ENCODE data around the gene RNF19B. TPM values are rescaled to one million over a fixed set of nuclear protein-coding genes. Genes with fewer than 3 reads are reported as not detected.
A peak's percentile ranks its signal among the peaks of the same experiment; 100 is the strongest.

RNF19B gene
- total RNA-seq, 2 donors from 2014 or later: 40.3 to 101 TPM

DNA sequence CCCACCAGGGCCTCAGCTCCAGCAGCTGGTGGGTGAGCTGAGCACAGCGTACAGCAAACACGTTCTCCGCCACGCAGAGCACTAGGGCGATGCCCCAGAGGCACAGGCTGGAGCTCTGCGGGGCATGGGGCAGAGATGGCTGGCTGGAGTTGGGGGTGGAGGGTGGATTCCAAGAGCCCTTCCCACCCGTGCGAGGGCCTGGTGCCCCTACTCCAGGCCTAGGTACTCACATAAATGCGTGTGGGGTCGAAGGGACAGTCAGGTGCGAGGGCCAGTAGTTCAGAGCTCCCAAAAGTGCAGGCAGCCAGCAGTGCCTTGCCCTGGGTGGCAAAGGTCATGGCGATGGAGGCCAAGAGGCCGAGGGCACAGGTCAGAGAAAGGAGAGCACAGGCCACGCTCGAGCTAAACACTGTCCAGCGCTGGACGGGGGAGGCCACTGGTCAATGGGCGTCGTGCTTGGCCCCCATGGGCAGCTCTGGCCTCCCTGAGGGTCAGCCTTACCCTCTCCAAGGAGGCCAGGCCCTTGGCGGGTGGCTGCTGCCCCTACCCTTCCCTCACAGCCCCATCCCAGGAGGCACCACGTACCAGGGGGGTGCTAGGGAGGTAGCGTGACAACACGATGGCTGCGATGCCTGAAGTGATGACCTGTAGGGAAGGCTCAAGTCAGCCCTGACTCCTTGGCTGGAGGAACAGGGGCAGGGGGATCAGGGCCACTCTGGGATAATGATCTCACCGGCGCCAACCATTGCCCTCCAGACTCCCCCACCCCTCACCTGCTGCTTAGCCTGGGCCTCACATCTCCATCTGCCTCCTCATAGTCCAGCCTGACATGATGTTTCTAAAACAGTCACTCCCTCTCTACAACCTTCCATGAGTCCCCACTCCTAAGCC, 69.0 kb downstream of the RNF19B start:
- intact Hi-C loops (cut with DNase I): no loop called here
- DNase-seq (ENCODE audit: low spot score): peak; percentile 59

DNA sequence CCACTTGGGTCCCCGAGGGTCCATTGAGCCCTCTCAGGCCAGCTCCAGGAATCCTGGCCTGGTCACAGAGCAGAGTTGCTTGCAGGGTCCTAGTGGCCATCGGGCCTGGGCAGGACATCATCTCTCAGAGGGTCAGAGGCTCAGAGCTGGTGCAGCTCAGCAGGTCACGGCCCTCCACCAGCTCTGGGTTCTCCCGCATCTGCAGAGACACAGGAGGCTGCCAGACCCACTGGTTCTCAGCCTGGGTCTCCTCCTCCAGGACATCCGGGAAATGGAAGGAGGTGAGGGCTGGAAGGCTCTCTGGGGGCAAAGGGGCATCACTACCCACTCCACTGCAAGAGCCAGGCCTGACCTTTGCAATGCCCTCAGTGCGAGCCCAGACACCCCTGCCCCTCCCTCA, 69.9 kb downstream of the RNF19B start:
- DNase-seq (ENCODE audit: low spot score): peak; percentile 30
- intact Hi-C loops (cut with DNase I): no loop called here

DNA sequence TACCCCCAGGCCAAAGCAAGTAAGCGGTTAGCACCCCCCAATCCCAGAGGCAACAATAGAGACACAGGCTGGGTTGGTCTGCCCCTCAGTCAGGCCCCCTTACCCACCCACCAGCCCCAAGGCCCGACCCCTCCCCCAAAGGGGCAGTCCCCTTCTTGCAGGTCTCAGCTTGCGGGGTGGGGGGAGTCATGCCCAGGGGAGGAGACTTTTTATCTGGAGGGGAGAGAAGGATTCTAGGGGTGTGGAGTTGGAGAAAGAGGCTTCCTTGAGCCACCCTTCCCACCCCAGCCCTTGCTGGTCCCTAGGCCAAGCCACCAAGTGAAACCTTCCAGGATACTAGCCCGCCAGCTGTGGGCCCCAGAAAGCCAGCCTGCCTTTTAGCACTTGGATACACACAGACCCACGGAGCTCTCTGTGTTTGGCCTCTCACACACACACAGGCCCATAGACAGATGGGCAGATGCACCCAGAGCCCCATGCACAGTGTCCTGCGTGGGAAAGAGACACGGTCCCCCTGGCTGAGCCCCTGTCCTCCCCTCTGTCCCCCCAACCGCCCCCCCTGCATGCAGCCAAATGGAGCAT, 70.5 kb downstream of the RNF19B start:
- DNase-seq (ENCODE audit: low spot score): peak; percentile 75
- intact Hi-C loops (cut with DNase I): no loop called here

DNA sequence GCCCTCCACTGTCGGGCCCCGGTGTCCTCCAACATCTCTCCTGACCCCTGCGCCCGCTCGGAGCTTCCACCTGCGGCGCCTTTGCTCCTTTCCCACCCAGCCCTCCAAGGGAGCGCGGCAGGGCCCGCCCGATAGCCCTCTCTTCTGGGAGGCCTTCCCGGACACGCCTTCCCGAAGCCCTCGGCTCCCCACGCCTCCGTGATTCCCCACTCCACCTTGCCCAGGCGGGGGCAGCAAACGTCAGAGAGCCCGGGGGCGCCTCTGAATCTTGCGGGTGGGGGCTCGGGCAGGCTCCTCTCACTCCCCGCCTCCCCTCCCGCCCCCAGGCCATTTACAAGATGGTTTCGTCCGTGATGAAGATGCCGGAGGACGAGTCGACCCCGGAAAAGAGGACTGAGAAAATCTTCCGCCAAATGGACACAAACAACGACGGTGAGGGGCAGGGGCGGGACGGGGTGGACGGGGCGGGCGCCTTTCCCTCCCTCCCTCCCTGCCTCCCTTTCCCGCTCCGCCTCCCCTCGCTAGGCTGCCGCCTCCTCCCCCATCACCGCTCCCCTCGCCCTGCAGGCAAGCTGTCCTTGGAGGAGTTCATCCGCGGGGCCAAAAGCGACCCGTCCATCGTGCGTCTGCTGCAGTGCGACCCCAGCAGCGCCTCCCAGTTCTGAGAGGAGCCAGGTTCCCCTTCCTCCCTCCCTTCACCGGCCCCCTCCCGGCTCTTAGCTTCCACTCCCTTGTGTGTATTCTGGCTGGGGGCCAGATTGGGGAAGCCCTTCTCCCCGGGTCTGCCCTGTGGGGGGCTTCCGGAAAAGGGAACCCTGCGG, 71.2 kb downstream of the RNF19B start:
- intact Hi-C loops (cut with DNase I): no loop called here
- DNase-seq (ENCODE audit: low spot score): peak; percentile 80

GRCh38 chr1:32892368-32893197, 72.0 kb downstream of the RNF19B start:
- intact Hi-C loops (cut with DNase I): no loop called here
- peak; percentile 77 for DNase-seq (ENCODE audit: low spot score)

- DNase-seq (ENCODE audit: low spot score): no peak
- intact Hi-C loops (cut with DNase I): no loop called here
Observed at GRCh38 chr1:32891630-32892029, 73.0 kb downstream of the RNF19B start.

DNA sequence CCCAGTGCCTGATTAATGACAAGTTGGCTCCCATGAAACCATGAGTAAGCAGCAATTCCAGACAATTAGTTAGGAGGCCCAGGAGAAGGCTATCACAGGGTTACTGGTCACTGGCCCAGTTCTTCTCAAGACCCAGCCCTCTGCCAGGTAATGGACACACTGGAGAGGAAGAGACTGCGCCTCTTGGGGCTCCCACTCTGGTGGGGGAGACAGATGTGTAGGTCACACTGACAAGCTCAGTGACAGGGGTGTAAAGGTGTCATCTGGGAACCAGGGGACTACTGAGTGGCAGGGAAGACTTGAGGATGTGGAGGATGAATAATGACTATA, 73.4 kb downstream of the RNF19B start:
- intact Hi-C loops (cut with DNase I): no loop called here
- no peak for DNase-seq (ENCODE audit: low spot score)

GRCh38 chr1:32890516-32891240, 73.9 kb downstream of the RNF19B start:
- peak; percentile 76 for DNase-seq (ENCODE audit: low spot score)

GRCh38 chr1:32889731-32890278, 74.8 kb downstream of the RNF19B start:
- intact Hi-C loops (cut with DNase I): no loop called here
- DNase-seq (ENCODE audit: low spot score): no peak

More at GRCh38 chr1:32890516-32891240, 73.9 kb downstream of the RNF19B start:
- intact Hi-C loops (cut with DNase I): no loop called here

GRCh38 chr1:32888677-32889420, 75.8 kb downstream of the RNF19B start:
- intact Hi-C loops (cut with DNase I): no loop called here
- peak; percentile 61 for DNase-seq (ENCODE audit: low spot score)

DNA sequence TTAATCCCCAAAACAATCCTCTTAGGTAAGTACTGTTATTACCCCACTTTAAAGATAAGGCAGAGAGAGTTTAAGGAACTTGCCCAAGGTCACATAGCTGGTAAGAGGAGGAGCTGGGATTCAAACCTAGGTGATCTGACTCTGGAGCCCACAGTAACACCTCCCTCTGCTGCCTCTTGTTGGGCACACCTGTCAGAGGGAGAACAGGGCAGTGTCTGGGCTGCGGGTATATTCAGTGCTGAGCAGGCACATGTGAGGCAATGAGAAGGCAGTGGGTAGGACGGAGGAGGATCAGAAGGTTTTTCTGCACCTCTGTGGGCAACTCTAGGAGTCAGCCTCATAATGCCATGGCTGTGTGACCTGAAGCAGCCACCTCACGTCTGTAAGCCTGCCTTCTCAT, 76.5 kb downstream of the RNF19B start:
- DNase-seq (ENCODE audit: low spot score): peak; percentile 23
- intact Hi-C loops (cut with DNase I): no loop called here

GRCh38 chr1:32887623-32888022, 77.0 kb downstream of the RNF19B start:
- intact Hi-C loops (cut with DNase I): no loop called here
- peak; percentile 64 for DNase-seq (ENCODE audit: low spot score)

DNA sequence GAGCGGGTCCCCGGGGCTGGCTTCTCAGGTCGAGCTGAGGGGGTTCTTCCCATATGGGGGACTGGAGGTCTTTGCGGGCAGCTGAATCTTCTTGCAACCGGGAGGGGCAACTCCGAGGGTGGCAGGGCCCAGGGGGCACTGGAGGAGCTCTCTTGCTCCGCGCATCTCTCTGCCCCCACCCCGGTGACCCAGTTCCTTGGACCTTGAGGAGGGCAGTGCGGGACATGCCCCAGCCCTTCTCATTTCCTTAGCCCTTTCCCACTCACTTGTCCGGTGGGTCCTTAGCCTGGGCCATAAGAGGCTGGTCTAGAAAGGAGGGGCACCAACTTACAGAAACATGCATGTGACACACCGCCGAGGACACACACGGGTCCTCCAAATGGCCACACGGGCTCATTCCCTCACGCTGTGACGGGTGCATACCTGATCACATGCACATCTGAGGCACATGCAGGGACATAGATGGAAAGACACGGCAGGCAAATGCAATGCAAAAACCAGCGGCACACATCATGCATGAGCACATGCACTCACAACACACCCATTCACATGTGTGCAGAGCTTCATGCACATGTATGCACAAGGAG, 77.7 kb downstream of the RNF19B start:
- DNase-seq (ENCODE audit: low spot score): no peak
- intact Hi-C loops (cut with DNase I): no loop called here

All from posterior vena cava (tissue), 2 donors.